LNCAP (cell line): ENCODE measurements around the gene ENPP1.

ENCODE experiments used
- CTCF ChIP-seq: fragments of 450-650 bp; IDR thresholded peaks from 2 replicates; pipeline ENCODE4 v1.5.1; 2017; ENCODE audit warnings: mild to moderate bottlenecking

ENPP1 gene

GRCh38 chr6:131831392-131831791 is 23.6 kb downstream of the ENPP1 start:
- no peak for TF ChIP-seq CTCF

- TF ChIP-seq CTCF: no peak
Measured at GRCh38 chr6:131831886-131832285, 24.1 kb downstream of the ENPP1 start.

DNA sequence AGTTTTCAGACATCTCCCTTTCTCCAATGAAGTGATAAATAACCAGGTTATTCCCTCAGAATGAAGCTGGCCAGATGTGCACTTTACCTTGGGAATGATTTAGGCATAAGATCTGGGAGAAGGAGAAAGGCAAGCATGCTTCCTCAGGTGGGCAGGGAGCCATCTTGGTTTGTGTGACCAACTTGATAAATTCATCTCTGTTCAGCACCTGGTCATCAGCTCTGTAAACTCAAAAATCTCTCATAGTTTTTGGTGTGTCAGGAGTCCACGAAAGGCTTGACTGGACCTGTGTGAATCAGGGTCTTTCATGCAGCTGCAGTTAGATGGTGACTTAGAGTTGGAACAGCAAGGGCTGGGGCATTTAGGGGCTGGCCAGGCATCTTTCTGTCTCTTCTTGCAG is 24.5 kb downstream of the ENPP1 start:
- no peak for TF ChIP-seq CTCF

- TF ChIP-seq CTCF: no peak
Measured at GRCh38 chr6:131838051-131838450, 30.2 kb downstream of the ENPP1 start.

DNA sequence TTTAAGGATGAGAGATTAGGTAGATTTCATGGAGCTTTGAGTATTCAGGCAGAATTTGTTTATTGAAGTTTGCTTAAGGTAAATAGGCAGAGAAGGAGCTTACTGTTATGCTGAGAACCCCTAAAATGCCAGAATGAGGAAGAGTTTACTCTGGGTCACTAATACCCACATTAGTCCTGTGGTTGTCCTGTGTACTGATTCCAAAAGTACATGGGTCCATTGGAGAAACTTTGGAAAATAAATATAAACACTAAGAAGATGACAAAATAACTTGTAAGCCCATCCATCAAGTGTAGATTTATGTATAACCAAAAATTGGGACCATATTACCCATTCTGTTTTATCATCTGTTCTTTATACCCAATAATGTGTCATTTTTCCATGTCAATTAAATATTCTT is 31.6 kb downstream of the ENPP1 start:
- no peak for TF ChIP-seq CTCF

GRCh38 chr6:131840441-131840840 is 32.6 kb downstream of the ENPP1 start:
- no peak for TF ChIP-seq CTCF

DNA sequence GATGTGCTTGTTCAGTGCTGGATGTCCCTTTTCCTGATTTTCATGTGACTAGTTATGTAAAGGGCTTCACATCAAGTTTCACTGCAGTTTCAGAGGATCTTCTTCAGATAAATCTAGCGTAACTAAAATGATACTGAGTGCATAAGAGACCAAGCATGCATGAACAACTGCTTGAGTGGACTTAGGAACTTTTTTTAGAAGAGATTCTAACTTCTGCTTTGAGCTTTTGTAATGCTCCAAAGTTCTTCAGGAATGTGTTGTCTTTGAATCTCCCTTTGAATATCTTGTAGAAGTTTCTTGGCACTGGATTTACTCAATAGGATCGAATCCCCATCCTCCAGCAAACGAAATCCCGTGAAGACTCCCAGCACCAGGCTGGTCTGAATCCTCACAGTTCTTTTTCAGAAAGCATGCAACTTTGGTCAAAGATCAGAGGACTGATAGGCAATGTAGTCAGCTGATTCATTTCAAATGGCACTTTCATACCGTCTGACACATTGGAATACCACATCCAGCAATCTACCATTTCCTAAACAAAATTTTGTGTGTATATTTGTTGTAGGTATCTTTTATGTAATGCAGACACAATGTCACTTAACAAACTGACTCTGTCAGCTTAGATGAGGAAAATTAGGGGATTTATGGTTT is 33.2 kb downstream of the ENPP1 start:
- no peak for TF ChIP-seq CTCF

GRCh38 chr6:131843768-131844167 is 35.9 kb downstream of the ENPP1 start:
- TF ChIP-seq CTCF: no peak
